ENCODE results near the gene PLEKHN1.
"Not testable (repeated sequence)": the region's sequence is repeated elsewhere in the genome, so short reads cannot be mapped to it uniquely, and the experiment has no call there.

PLEKHN1 gene

GRCh38 chr1:992362-992761, 26.1 kb downstream of the PLEKHN1 start:
- DNase-seq (ENCODE audit: low read depth in 2 of 2) = no peak

GRCh38 chr1:993379-993995, 27.2 kb downstream of the PLEKHN1 start:
- no peak for DNase-seq (ENCODE audit: low read depth in 2 of 2)

- DNase-seq (ENCODE audit: low read depth in 2 of 2) = not testable (repeated sequence)
Measured at GRCh38 chr1:994546-994945, 28.3 kb downstream of the PLEKHN1 start.

- DNase-seq (ENCODE audit: low read depth in 2 of 2) = no peak
Measured at GRCh38 chr1:995665-996633, 29.7 kb downstream of the PLEKHN1 start.

GRCh38 chr1:996851-997712, 30.8 kb downstream of the PLEKHN1 start:
- no peak for DNase-seq (ENCODE audit: low read depth in 2 of 2)

GRCh38 chr1:997713-997992, 31.4 kb downstream of the PLEKHN1 start:
- DNase-seq (ENCODE audit: low read depth in 2 of 2) = no peak

- DNase-seq (ENCODE audit: low read depth in 2 of 2) = no peak
Measured at GRCh38 chr1:997993-998744, 31.9 kb downstream of the PLEKHN1 start.

- no peak for DNase-seq (ENCODE audit: low read depth in 2 of 2)
Measured at GRCh38 chr1:998745-998994, 32.4 kb downstream of the PLEKHN1 start.

- no peak for DNase-seq (ENCODE audit: low read depth in 2 of 2)
Measured at GRCh38 chr1:998995-999724, 32.9 kb downstream of the PLEKHN1 start.

GRCh38 chr1:999725-1000356, 33.6 kb downstream of the PLEKHN1 start, which contains the start of gene HES4:
Gene HES4 (minus strand): TSS chr1:1000097. CDS start chr1:999973, 124 bp downstream.
- DNase-seq (ENCODE audit: low read depth in 2 of 2) = no peak

- DNase-seq (ENCODE audit: low read depth in 2 of 2) = peak in 1 of 2 donors; percentile 48
Measured at GRCh38 chr1:1000357-1001056, 34.2 kb downstream of the PLEKHN1 start.

GRCh38 chr1:1001057-1001783, 34.9 kb downstream of the PLEKHN1 start:
- no peak for DNase-seq (ENCODE audit: low read depth in 2 of 2)

GRCh38 chr1:1003618-1004419, 37.5 kb downstream of the PLEKHN1 start:
- DNase-seq (ENCODE audit: low read depth in 2 of 2) = no peak

GRCh38 chr1:1004420-1004779, 38.1 kb downstream of the PLEKHN1 start:
- DNase-seq (ENCODE audit: low read depth in 2 of 2) = no peak

- DNase-seq (ENCODE audit: low read depth in 2 of 2) = no peak
Measured at GRCh38 chr1:1004780-1005697, 38.8 kb downstream of the PLEKHN1 start.

- DNase-seq (ENCODE audit: low read depth in 2 of 2) = no peak
Measured at GRCh38 chr1:1005774-1006304, 39.6 kb downstream of the PLEKHN1 start.
